ENCODE results near the gene REN.

REN gene

GRCh38 chr1:204126956-204127355, 39.2 kb downstream of the REN start:
- H3K27ac ChIP-seq (ENCODE audit: low read depth, low read length), result no peak overlapping the region
- peaks cover 8 to 45% of the 10 kb centered on the region in 2 donors for H3K36me3 ChIP-seq (ENCODE audit: control insufficient read depth in 1 of 2, insufficient read depth in 2 of 2, low read length in 2 of 2)
- no peak overlapping the region for H3K4me3 ChIP-seq (ENCODE audit: low read depth in 1 of 2, low read length in 2 of 2)
- H3K9me3 ChIP-seq (ENCODE audit: control insufficient read depth in 1 of 2, low read length in 2 of 2), result no peaks in the 10 kb centered on the region
- no peak overlapping the region for H3K9ac ChIP-seq (ENCODE audit: low read depth in 1 of 2, low read length in 2 of 2)
- H3K27me3 ChIP-seq (ENCODE audit: control insufficient read depth in 1 of 2, insufficient read depth in 2 of 2, low read length in 2 of 2), result no peaks in the 10 kb centered on the region
- H3K4me1 ChIP-seq (ENCODE audit: control insufficient read depth in 1 of 2, insufficient read depth in 2 of 2, low read length in 2 of 2), result peaks cover 3 to 10% of the 10 kb centered on the region in 2 donors

GRCh38 chr1:204126386-204126785, 39.8 kb downstream of the REN start:
- Histone ChIP-seq H3K4me1 (ENCODE audit: control insufficient read depth in 1 of 2, insufficient read depth in 2 of 2, low read length in 2 of 2) (peaks cover 3 to 10% of the 10 kb centered on the region in 2 donors), H3K27ac (ENCODE audit: low read depth, low read length) (no peak overlapping the region), H3K36me3 (ENCODE audit: control insufficient read depth in 1 of 2, insufficient read depth in 2 of 2, low read length in 2 of 2) (peaks cover 8 to 50% of the 10 kb centered on the region in 2 donors)

GRCh38 chr1:204125759-204126351, 40.3 kb downstream of the REN start:
- no peak overlapping the region for H3K9ac ChIP-seq (ENCODE audit: low read depth in 1 of 2, low read length in 2 of 2)
- H3K36me3 ChIP-seq (ENCODE audit: control insufficient read depth in 1 of 2, insufficient read depth in 2 of 2, low read length in 2 of 2), result peaks cover 8 to 51% of the 10 kb centered on the region in 2 donors
- H3K27ac ChIP-seq (ENCODE audit: low read depth, low read length), result no peak overlapping the region

More at GRCh38 chr1:204126386-204126785, 39.8 kb downstream of the REN start:
- Histone ChIP-seq H3K4me3 (ENCODE audit: low read depth in 1 of 2, low read length in 2 of 2) (no peak overlapping the region), H3K27me3 (ENCODE audit: control insufficient read depth in 1 of 2, insufficient read depth in 2 of 2, low read length in 2 of 2) (no peaks in the 10 kb centered on the region), H3K9me3 (ENCODE audit: control insufficient read depth in 1 of 2, low read length in 2 of 2) (no peaks in the 10 kb centered on the region), H3K9ac (ENCODE audit: low read depth in 1 of 2, low read length in 2 of 2) (no peak overlapping the region)

DNA sequence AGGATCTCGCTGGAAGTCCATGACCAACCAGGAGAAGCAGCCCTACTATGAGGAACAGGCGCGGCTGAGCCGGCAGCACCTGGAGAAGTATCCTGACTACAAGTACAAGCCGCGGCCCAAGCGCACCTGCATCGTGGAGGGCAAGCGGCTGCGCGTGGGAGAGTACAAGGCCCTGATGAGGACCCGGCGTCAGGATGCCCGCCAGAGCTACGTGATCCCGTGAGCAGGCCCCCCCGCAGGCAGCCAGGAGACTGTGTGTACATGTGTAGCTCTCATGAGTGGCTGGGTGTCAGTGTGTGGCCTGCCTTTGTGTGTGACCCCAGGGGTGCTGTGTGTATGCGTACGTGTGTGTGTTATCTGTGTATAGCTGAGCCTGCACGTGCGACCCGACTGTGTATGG, 41.5 kb downstream of the REN start:
- Histone ChIP-seq H3K27ac (ENCODE audit: low read depth, low read length) (no peak overlapping the region), H3K36me3 (ENCODE audit: control insufficient read depth in 1 of 2, insufficient read depth in 2 of 2, low read length in 2 of 2) (peaks cover 11 to 61% of the 10 kb centered on the region in 2 donors), H3K4me1 (ENCODE audit: control insufficient read depth in 1 of 2, insufficient read depth in 2 of 2, low read length in 2 of 2) (peaks cover 3 to 10% of the 10 kb centered on the region in 2 donors), H3K9me3 (ENCODE audit: control insufficient read depth in 1 of 2, low read length in 2 of 2) (no peaks in the 10 kb centered on the region), H3K9ac (ENCODE audit: low read depth in 1 of 2, low read length in 2 of 2) (no peak overlapping the region), H3K4me3 (ENCODE audit: low read depth in 1 of 2, low read length in 2 of 2) (no peak overlapping the region), H3K27me3 (ENCODE audit: control insufficient read depth in 1 of 2, insufficient read depth in 2 of 2, low read length in 2 of 2) (no peaks in the 10 kb centered on the region)

More at GRCh38 chr1:204125759-204126351, 40.3 kb downstream of the REN start:
- Histone ChIP-seq H3K27me3 (ENCODE audit: control insufficient read depth in 1 of 2, insufficient read depth in 2 of 2, low read length in 2 of 2) (no peaks in the 10 kb centered on the region), H3K4me1 (ENCODE audit: control insufficient read depth in 1 of 2, insufficient read depth in 2 of 2, low read length in 2 of 2) (peaks cover 3 to 10% of the 10 kb centered on the region in 2 donors), H3K4me3 (ENCODE audit: low read depth in 1 of 2, low read length in 2 of 2) (no peak overlapping the region), H3K9me3 (ENCODE audit: control insufficient read depth in 1 of 2, low read length in 2 of 2) (no peaks in the 10 kb centered on the region)

DNA sequence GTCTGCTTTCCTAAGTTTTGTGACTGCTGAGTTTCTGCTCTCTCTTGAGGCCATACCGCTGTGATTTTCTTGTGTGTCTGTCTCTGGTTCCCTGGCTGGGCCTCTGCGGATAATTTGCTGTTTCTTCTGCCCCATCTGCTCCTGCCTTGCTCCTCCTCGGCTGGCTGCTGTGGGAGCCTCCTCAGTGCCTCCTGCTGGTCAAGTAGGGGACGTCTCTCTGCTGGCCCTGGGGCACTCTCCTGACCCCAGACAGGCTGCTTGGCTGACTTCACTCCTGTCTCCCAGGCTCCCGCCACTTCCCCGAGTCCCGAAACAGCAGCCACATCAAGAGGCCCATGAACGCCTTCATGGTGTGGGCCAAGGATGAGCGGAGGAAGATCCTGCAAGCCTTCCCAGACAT, 42.8 kb downstream of the REN start:
- Histone ChIP-seq H3K27me3 (ENCODE audit: control insufficient read depth in 1 of 2, insufficient read depth in 2 of 2, low read length in 2 of 2) (no peaks in the 10 kb centered on the region), H3K4me1 (ENCODE audit: control insufficient read depth in 1 of 2, insufficient read depth in 2 of 2, low read length in 2 of 2) (peaks cover 0 to 3% of the 10 kb centered on the region in 2 donors), H3K36me3 (ENCODE audit: control insufficient read depth in 1 of 2, insufficient read depth in 2 of 2, low read length in 2 of 2) (peaks cover 11 to 72% of the 10 kb centered on the region in 2 donors), H3K9ac (ENCODE audit: low read depth in 1 of 2, low read length in 2 of 2) (no peak overlapping the region), H3K4me3 (ENCODE audit: low read depth in 1 of 2, low read length in 2 of 2) (no peak overlapping the region), H3K9me3 (ENCODE audit: control insufficient read depth in 1 of 2, low read length in 2 of 2) (no peaks in the 10 kb centered on the region), H3K27ac (ENCODE audit: low read depth, low read length) (no peak overlapping the region)

DNA sequence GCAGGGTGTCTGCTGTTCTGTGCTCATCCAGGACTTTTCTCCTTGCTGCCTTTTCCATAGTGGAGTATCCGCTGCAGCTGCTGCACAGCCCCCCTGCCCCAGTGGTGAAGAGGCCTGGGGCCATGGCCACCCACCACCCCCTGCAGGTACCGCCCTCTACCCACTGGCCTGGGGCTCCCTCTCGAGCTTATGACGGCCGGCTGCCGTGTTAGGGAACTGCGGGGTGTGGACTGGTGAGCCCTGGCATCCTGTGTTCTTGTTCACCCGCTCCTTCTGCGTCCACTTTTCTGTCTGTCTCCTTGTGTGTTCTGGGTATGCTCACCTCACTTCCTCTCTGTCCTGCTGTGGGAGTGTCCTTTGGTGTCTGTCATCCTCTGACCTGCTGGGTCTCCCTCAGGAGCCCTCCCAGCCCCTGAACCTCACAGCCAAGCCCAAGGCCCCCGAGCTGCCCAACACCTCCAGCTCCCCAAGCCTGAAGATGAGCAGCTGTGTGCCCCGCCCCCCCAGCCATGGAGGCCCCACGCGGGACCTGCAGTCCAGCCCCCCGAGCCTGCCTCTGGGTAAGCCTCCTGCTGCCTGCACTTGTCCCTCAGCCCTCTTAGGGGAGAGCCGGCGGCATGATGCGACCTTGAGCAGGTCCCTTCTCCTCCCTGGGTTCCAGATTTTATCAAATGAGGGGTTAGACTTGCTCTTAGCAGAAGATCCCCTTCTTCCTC, 44.1 kb downstream of the REN start:
- Histone ChIP-seq H3K36me3 (ENCODE audit: control insufficient read depth in 1 of 2, insufficient read depth in 2 of 2, low read length in 2 of 2) (peaks cover 14 to 82% of the 10 kb centered on the region in 2 donors), H3K9me3 (ENCODE audit: control insufficient read depth in 1 of 2, low read length in 2 of 2) (no peaks in the 10 kb centered on the region), H3K27ac (ENCODE audit: low read depth, low read length) (no peak overlapping the region), H3K9ac (ENCODE audit: low read depth in 1 of 2, low read length in 2 of 2) (no peak overlapping the region), H3K4me3 (ENCODE audit: low read depth in 1 of 2, low read length in 2 of 2) (no peak overlapping the region), H3K4me1 (ENCODE audit: control insufficient read depth in 1 of 2, insufficient read depth in 2 of 2, low read length in 2 of 2) (no peaks in the 10 kb centered on the region), H3K27me3 (ENCODE audit: control insufficient read depth in 1 of 2, insufficient read depth in 2 of 2, low read length in 2 of 2) (no peaks in the 10 kb centered on the region)

- Histone ChIP-seq H3K9me3 (ENCODE audit: control insufficient read depth in 1 of 2, low read length in 2 of 2) (no peaks in the 10 kb centered on the region), H3K9ac (ENCODE audit: low read depth in 1 of 2, low read length in 2 of 2) (no peak overlapping the region), H3K27me3 (ENCODE audit: control insufficient read depth in 1 of 2, insufficient read depth in 2 of 2, low read length in 2 of 2) (no peaks in the 10 kb centered on the region), H3K27ac (ENCODE audit: low read depth, low read length) (no peak overlapping the region), H3K4me3 (ENCODE audit: low read depth in 1 of 2, low read length in 2 of 2) (no peak overlapping the region), H3K4me1 (ENCODE audit: control insufficient read depth in 1 of 2, insufficient read depth in 2 of 2, low read length in 2 of 2) (peaks cover 0 to 3% of the 10 kb centered on the region in 2 donors), H3K36me3 (ENCODE audit: control insufficient read depth in 1 of 2, insufficient read depth in 2 of 2, low read length in 2 of 2) (peaks cover 7 to 44% of the 10 kb centered on the region in 2 donors)
These were observed 49.6 kb downstream of the REN start for GRCh38 chr1:204116539-204116938.

- Histone ChIP-seq H3K27ac (ENCODE audit: low read depth, low read length) (no peak overlapping the region), H3K9me3 (ENCODE audit: control insufficient read depth in 1 of 2, low read length in 2 of 2) (no peaks in the 10 kb centered on the region), H3K9ac (ENCODE audit: low read depth in 1 of 2, low read length in 2 of 2) (no peak overlapping the region), H3K4me3 (ENCODE audit: low read depth in 1 of 2, low read length in 2 of 2) (no peak overlapping the region), H3K27me3 (ENCODE audit: control insufficient read depth in 1 of 2, insufficient read depth in 2 of 2, low read length in 2 of 2) (no peaks in the 10 kb centered on the region), H3K4me1 (ENCODE audit: control insufficient read depth in 1 of 2, insufficient read depth in 2 of 2, low read length in 2 of 2) (peaks cover 0 to 3% of the 10 kb centered on the region in 2 donors), H3K36me3 (ENCODE audit: control insufficient read depth in 1 of 2, insufficient read depth in 2 of 2, low read length in 2 of 2) (peaks cover 4 to 36% of the 10 kb centered on the region in 2 donors)
These were observed 51.0 kb downstream of the REN start for GRCh38 chr1:204115116-204115515.

GRCh38 chr1:204114606-204115005, 51.5 kb downstream of the REN start:
- Histone ChIP-seq H3K4me1 (ENCODE audit: control insufficient read depth in 1 of 2, insufficient read depth in 2 of 2, low read length in 2 of 2) (peaks cover 0 to 3% of the 10 kb centered on the region in 2 donors), H3K27ac (ENCODE audit: low read depth, low read length) (no peak overlapping the region), H3K36me3 (ENCODE audit: control insufficient read depth in 1 of 2, insufficient read depth in 2 of 2, low read length in 2 of 2) (peaks cover 4 to 32% of the 10 kb centered on the region in 2 donors)

DNA sequence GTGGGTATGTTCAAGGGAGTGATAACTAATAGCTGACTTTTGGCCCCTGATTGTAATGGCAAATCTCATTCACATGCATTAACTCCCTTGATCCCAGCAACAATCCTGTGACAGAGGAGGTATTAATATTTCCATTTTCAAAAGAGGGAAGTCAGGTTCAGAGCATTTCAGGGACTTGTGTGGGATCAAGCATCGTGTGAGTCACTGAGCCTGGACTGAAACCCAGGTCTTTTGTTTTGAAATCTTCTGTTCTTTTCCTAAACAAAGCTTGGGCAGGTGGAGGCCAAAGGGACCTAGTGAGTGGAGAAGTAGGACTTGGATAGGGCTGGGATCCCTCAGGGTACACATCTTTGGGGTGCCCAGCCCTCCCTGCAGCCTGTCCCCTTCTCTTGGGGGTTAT, 52.2 kb downstream of the REN start:
- H3K4me3 ChIP-seq (ENCODE audit: low read depth in 1 of 2, low read length in 2 of 2), result no peak overlapping the region
- H3K4me1 ChIP-seq (ENCODE audit: control insufficient read depth in 1 of 2, insufficient read depth in 2 of 2, low read length in 2 of 2), result peaks cover 0 to 3% of the 10 kb centered on the region in 2 donors
- H3K9me3 ChIP-seq (ENCODE audit: control insufficient read depth in 1 of 2, low read length in 2 of 2), result no peaks in the 10 kb centered on the region
- H3K27me3 ChIP-seq (ENCODE audit: control insufficient read depth in 1 of 2, insufficient read depth in 2 of 2, low read length in 2 of 2), result no peaks in the 10 kb centered on the region
- no peak overlapping the region for H3K9ac ChIP-seq (ENCODE audit: low read depth in 1 of 2, low read length in 2 of 2)
- H3K36me3 ChIP-seq (ENCODE audit: control insufficient read depth in 1 of 2, insufficient read depth in 2 of 2, low read length in 2 of 2), result peaks cover 4 to 26% of the 10 kb centered on the region in 2 donors
- H3K27ac ChIP-seq (ENCODE audit: low read depth, low read length), result no peak overlapping the region

More at GRCh38 chr1:204114606-204115005, 51.5 kb downstream of the REN start:
- Histone ChIP-seq H3K9me3 (ENCODE audit: control insufficient read depth in 1 of 2, low read length in 2 of 2) (no peaks in the 10 kb centered on the region), H3K27me3 (ENCODE audit: control insufficient read depth in 1 of 2, insufficient read depth in 2 of 2, low read length in 2 of 2) (no peaks in the 10 kb centered on the region), H3K4me3 (ENCODE audit: low read depth in 1 of 2, low read length in 2 of 2) (no peak overlapping the region), H3K9ac (ENCODE audit: low read depth in 1 of 2, low read length in 2 of 2) (no peak overlapping the region)
